GM19463 (cell line): Measurements from ENCODE around the gene SNAPC4.

Experiments
- ATAC-seq: cut with Tn5 transposase; IDR thresholded peaks from one replicate; pipeline ENCODE4 v1.9.1; 2021; ENCODE audit warnings: mild to moderate bottlenecking, moderate library complexity; ENCODE audit not compliant: unreplicated experiment

SNAPC4 gene

DNA sequence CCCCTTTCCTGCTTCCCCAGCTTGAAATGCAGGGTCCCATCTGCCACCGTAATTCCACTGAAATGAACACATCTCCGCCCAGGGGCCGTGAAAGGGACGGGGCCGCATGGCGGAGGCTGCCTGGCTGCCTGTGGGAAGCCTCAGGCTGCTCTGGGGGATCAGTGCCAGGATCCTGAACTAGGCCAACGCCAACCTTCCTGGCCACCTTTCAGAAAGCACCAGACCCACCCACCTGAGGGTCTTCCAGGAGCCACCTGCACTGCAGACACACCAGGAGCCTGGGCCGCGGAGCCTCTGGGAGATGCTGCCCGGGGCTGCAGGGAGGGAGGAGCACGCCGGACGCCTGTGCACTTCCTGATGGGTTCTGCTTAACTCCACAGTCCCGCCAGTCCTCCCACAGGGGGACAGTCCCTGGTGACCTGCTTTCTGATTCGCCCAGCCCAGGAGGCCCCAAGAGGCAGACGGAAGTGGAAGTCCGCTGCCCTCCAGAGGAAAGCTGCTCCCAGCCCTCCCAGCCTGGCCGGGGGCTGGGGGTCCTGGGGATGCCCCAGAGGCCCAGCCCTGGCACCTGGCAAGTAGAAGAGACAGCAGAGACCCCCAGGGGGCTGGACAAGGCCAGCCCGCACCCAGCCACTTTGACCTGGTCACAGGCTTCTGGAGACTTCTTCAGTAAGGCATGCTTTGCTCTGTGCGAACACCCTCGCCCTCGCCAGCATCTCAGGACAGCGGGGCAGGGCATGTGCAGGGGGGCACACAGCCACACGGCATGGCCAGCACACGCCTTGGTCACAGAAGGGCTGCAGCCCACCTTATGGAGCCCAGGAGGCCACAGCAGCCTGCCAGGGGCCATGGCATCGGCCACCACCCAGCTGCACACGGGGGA, 26.4 kb downstream of the SNAPC4 start, which contains the start of gene CARD9:
Gene CARD9, minus strand, starts transcription at position 370 of the 883 bp plus-strand sequence. CDS start 1,591 bp downstream, outside the sequence.
- ATAC-seq = no peak

DNA sequence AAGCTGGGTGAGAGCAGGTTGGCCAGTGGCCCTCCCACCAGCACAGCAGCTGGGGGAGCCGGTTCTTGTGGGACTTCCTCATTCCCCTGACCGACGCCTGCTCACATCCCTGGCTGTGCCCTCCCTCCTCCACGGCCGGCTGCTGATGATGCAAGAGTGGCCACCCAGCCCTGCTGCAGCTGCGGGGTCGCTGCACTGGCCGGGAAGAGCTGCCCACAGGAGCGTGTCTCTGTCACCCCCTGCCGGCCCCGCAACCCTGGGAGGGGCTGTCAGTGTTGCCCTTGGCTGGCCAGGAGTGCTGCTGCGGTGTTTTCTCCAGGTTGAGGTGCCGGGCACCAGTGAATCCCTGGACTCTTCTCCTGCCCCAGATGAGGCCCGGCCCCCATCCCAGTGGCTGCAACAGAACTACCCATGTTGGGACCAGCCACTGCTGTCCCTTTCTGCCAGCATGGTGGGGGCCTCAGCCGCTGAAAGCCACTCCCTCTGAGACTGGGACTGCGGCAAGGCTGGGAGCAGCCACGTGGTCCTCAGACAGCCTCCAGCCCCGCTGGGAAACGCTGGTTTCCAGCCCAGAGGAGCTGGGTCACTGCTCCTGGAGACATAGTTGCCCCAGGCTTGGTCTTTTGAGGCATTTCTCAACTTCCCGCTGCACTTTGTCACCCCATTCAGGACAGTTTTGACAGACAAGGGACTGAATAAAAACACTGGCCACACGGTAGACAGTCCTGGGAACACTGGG, 27.2 kb downstream of the SNAPC4 start:
- no peak for ATAC-seq

DNA sequence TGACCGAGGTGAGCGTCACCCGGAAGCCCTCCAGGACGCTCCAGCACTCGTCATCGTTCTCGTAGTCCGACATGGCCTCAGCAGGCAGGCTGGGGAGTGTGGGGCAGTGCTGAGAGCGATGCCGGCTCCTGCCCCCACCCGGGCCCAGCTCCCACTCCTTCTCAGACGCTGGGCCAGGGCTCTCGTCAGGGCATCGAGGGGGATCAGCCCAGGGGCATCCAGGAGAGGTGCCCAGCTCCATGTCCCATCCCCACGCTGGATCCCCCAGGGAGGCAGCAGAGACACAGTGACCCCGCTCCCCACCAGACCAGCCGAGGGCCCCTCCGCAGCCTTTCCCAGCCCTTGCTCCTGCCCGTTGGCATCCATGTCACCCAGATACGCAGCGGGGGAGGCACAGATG, 28.0 kb downstream of the SNAPC4 start:
- no peak for ATAC-seq

DNA sequence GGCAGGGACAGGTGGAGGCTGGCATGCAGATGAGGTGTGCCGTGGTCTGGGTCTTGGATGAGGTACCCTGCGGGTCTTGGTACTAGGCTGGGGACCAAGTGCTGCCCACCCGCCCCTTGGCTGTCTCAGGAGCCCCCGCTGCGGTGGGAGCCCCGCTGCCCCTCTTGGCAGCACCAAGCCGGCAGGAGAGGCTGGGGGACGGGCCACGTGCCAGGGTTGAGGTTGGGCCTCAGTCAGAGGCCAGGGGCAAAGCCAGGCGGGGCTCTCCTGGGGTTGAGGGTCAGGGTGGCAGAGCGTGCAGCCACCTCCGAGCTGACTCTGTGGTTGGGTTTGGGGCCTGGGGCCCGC, 28.5 kb downstream of the SNAPC4 start:
- no peak for ATAC-seq

DNA sequence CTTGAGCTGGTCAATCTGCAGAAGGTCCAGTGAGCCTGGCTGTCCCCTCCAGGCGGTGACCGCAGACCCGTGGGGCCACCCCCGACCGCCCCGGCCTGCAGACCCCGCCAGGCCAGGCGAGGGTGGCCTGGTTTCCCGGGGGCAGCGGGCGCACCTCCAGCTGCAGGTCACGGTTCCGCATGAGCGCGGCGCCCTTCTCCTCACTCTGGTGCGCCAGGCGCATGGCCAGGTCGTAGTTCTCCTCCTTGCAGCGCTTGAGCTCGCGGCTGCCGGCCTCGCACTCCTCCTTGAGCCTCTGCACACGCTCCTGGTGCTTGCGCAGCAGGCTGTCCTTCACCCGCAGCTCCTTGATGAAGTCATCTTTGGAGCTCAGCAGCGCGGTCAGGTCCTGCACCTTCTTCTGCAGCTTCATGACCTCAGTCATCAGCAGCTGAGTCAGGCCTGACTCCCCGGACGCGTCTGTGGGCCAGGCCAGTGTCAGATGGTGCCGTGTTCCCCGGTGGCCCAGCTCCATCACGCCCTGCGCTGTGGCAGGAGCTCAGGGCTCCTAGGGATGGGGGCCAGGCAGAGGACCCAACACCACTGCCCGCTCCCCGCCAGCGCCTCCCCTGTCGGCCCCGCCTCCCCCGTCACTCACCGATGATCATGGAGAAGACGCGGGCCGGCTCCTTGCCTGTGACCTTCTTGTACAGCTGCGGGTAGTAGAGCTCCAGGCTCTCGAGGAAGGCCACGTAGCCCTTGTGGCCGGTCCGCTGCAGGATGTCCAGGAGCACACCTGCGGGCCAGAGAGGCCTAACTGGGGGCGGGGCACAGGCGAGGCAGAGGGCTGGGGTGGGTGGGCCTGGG, 29.1 kb downstream of the SNAPC4 start:
- no peak for ATAC-seq

DNA sequence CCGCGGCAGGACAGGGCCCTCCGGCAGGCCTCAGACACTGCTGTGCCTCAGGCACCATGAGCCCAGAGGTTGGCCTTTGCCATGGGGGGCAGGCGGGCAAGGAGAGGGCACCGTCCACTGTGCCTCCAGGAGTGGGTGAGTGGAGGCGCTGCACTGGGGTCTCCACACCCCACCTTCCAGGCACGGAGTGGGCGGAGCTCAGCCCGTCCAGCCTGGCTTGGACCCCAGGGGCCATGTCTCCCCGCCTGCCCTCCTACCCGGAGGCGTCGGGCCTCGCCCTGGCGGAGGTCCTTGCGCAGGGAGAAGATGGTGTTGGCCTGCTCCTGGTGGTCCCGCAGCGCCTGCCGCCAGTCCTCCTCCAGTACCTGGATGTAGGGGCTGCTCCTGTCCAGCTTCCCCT, 29.9 kb downstream of the SNAPC4 start:
- no peak for ATAC-seq

DNA sequence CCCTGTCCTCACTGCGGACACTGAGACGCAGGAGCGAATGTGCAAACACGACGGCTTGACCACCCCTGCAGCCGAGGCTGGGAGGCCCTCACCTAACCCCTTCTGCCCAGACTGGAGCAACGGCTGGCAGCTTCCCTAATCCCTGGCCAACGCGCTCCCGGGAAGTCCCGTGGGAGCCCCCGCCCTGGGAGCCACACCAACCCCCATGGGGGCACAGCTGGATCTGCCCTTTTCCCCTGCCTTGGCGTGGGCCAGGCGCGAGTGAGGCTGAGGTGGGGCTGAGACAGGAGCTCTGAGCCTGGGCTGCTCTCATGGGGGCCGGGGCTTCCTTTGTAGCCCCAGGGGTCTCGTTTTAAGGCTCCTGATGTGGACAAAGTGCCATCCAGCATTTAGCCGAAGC, 31.8 kb downstream of the SNAPC4 start:
- no peak for ATAC-seq

DNA sequence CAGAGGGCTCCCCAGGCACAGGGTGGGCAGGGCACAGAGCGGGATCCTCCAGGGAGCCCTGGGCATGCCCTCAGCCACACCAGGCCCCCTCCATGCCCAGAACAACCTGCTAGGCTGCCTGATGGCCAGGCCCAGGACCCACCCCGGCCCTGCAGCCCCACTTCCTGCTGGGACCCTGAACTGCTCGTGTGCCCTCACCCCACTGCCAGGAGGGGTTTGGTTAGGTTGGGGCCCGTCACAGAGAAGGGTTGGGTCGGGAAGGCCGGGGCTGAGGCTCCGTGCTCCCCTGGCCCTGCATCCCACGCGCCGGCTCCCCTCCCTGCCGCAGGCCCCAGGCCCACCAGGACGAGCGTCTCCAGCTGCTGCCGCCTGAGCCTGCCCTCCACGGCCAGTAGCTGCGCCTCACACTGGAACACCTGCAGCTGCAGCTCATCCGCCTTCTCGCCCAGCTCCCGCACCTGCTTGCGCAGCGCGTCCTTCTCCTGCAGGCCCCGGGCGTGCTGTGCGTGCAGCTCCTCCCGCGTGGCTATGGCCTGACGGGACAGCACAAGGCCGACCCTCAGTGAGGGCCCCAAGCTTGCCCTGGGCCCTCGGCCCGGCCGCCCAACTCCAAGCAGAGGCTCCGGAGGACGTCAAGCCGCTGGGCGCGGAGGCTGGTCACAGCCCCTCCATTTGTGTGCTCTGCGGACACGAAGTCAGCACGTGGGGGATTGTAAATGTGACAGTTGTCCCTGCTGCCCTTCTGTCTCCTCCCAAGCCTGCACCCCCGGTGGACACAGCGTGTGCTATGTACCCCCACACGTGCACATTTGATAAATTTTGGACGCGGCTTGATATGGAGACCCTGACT, 32.4 kb downstream of the SNAPC4 start:
- no peak for ATAC-seq

DNA sequence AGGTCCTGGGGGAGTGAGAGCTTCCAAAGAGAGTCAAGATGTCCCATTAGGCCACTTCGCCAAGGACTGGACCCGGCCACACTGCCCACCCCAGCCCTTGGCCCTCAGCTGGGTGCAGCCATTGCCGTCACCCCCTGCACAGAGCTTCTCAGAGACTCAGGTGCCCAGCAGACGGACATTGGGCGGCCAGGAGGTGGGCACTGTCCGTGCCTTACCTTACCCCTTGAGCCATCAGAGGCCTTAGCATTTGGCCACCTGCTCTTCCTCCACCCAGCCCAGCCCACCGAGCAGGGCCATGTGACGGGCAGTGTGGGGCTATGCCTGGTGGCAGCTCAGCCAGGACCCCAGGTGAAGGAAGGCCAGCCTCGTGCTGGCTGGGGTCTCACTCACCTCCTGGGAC, 33.1 kb downstream of the SNAPC4 start:
- ATAC-seq = no peak

DNA sequence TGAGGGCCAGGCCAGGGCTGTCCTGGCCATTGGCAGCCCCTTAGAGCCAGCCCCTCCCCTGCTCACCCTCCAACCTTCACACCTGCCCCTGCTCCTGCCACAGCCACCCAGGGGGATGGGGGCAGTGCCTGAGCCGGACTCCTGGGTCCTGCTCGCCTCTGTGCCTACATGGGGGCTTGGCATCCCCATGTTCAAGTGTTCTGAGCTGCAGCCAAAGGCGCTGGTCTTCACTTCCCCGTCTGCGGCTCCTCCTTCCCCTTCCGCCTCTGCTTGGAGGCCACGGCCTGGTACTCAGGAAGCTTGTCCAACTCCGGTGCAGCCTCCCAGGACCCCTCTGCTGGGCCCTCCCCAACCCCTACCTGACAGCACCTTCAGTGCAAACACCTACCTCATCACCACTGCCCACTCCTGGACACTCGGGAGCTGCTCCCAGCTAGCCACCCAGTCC, 34.2 kb downstream of the SNAPC4 start:
- ATAC-seq = no peak

DNA sequence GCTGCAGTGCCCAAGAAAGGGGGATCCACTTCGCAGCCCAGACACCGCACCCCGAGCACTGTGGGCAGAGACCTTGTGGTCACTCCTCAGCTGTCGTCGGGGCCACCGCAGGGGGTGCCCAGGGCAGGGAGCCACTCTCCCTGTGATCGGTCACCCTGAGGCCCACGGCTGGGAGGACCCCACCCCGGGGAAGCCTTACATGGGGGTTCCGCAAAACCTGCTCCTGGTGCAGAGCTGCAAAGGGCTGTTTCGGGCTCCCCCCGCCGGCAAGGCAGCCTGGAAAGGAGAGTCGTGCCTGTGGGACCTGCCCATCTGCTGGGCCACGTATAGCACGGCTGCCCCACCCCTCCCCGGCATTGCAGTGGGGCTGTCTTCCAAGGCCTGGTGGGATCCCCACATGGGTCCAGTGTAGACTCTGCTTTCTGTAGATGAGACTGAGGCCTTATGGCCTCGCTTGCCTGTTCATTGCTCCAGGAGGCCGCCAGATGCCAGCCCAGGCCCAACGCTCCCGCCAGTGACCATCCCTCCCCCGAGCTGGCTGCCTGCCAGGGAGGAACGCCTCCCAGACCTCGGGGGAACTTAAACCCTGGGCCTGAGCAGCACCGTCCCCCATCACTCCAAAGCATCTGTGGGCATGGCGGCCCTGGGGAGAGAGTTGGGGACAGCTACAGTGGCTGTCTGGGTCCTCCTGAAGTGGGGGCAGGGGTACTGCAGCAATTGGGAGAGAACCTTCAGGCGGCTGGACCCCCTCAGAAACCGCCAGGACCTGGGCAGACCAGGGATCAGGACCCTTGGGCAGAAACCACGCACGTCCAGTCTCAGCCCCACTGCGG, 34.8 kb downstream of the SNAPC4 start:
- no peak for ATAC-seq

DNA sequence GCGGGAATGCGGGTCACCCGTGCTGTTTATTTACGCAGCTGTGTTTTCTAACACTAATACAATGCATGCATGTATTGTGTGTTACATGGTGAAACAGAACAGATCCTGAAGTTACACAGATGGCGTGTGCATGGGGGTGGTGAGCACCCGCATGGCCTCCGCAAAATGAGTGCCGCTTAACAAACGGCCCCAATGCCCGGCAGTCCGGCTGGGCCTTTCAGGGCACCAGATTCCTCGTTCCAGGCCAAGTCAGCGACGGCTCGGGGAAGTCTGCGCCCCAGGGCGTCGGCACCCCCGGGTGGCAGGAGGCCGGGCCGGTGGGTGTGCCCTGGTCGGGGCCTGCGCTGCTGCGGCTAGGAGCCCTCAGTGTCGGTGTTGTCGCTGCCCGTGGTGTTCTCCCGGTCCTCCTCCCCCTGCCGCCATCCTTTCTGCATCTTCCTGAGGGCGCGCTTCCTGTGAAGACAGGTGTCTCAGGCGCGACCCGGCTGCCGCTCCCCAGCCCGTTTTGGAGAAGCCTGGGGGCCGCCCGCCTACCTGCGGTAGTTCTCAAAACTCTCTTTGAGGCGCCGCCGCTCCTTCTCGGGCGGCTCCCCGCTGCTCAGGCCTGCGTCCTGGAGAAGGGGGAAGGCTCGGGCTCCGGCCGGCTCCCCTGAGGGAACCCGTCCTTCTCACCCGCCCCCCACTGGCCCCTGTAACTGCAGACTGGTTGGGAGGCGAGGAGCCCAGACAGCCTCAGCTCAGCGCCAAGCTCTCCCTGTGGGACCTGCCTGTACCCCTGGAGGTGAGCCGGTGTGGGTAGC, 35.8 kb downstream of the SNAPC4 start:
- no peak for ATAC-seq

DNA sequence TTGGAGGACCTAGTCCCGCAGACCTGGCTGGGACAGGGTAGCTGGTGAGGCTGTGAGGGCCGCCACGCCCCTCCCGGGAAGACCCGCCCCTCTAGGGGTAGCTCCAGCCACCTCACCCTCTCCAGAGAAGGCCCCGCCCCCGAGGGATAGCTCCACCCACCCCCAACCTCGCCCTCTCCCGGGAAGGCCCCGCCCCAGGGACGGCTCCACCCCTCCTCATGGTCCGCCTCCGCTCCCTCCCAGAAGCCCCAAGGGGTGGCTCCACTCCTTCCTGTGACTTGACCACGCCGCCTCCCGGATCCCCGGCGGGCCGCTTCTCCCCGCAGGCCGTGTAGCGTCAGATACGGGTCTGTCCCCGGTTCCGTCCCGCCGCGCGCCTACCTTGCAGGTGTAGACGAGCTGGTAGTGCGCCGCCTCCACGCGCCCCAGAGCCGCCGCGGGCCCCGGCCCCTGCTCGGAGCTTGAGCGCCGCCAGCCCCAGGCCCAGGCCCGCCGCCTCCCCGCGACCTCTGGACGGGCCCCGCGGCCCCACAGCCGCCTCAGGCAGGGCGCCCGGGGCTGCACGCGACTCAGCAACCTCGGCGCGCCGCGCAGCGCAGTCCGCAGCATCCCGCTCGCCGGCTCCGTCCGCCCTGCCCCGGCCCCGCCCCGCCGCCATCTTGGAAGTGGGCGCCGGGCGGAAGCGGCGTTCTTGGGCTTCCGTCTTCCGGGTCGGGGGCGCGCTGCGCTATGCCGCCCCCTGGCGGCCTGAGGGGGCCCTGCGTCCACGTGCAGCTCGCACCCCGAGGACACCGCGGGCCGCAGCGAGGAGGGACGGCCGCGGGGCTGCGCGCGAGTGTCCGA, 36.6 kb downstream of the SNAPC4 start, which contains the start of gene DNLZ:
Gene DNLZ, minus strand, starts transcription at position 639 of the 843 bp plus-strand sequence. Its CDS starts 30 bp downstream, at position 609.
- peak; percentile 83 for ATAC-seq

DNA sequence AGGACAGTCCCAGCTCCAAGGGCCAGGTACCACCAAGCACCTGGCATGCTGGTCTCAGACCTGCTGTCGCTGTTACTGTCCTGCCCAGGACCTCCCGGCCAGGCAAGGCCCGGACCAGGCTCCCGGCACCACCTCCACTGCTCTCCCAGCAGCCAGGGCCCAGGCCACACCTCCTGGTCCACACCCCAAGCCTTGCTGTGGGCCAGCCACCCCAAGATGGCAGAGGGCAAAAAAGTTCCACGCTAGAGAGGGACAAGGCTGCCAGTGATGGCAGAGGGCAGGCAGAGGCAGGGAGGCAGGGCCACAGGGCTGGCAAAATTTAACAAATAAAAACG, 37.6 kb downstream of the SNAPC4 start:
- ATAC-seq = no peak

DNA sequence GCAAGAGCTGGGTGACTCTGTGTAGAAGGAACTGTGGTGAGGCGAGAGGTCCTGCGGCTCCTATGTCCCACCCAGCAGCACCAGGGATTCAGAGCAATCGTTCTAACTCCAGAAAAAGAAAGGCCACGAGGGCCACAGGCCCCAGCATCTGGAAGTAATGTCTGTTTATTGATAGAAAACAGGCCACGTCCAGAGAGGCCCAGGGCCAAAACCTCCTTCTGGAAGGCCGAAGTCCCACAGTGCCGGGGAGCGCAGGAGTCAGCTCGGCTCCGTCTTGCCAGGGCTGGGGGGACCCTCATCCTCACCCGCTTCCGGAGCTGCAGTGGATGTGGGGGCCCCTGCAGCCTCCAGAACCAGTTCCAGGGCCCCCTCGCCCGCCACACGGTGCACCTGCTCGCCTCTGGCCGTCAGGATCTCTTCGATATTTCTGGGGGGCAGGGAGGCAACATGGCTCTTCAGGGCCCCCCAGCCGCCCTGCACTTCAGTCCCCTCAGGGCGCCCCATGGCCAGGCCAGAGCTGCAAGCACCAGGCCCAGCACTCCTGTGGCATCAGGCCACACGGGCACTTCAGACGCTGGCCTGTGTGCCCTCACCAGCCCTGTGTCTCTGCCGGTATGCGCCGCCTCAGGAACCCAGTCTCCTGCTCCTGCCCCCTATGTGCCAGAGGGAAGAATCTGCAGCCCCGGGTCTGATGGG, 38.1 kb downstream of the SNAPC4 start:
- ATAC-seq = no peak

DNA sequence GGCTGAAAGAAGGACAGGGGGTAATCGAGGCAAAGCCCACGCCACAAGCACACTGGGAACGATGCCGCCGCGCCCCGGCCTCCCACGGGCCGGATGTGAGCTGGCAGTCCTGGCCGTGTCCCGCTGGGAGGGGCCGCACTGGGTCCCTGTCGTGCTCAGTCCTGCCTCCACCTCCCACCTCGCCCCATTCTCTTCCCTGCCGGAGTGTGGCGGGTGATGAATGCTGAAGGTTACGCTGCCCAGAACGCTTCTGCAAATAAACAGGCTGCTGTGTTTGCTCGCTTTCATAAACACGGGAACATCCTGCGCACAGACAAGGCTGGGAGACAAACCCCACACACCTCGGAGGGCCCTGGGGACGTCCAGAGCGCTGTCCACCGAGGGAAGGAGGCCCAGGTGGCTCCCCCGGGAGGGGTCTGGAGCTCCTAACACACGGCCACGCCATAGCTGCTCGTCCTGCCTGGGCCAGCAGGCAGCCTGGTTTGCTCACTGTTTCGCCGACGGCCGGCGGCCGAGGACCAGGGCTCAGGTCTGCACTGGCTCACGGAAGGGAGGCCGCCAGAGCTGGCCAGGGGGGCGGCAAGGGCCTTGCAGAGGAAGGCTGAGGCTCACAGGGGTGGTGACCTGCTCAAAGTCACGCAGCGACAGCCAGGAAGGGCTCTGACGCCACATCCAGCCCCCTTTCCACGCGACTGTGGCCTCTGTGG, 38.8 kb downstream of the SNAPC4 start:
- ATAC-seq = no peak
